NCI-H748 treated with DMSO at 0.1 percent for 48 hours (cell line): Measurements from ENCODE around the gene PARVG.
A peak's percentile ranks its signal among the peaks of the same experiment; 100 is the strongest.

Experiments used
- DNase-seq: peaks from one replicate; lab custom pipeline; 2025; lab: John Stamatoyannopoulos, UW

The PARVG gene

GRCh38 chr22:44181033-44181911, 547 bp downstream of the PARVG start:
- DNase-seq: no peak

- DNase-seq: no peak
These were observed 1.3 kb downstream of the PARVG start for GRCh38 chr22:44181912-44182587.

- DNase-seq: no peak
These were observed 2.0 kb downstream of the PARVG start for GRCh38 chr22:44182588-44183286.

- no peak for DNase-seq
These were observed 2.5 kb downstream of the PARVG start for GRCh38 chr22:44183287-44183588.

- DNase-seq: no peak
These were observed 3.3 kb downstream of the PARVG start for GRCh38 chr22:44184006-44184405.

- DNase-seq: no peak
These were observed 4.8 kb downstream of the PARVG start for GRCh38 chr22:44185237-44186120.

GRCh38 chr22:44186121-44186510, 5.4 kb downstream of the PARVG start:
- no peak for DNase-seq

- DNase-seq: no peak
These were observed 6.0 kb downstream of the PARVG start for GRCh38 chr22:44186737-44187136.

GRCh38 chr22:44187652-44188230, 7.0 kb downstream of the PARVG start:
- DNase-seq: no peak

- no peak for DNase-seq
These were observed 7.6 kb downstream of the PARVG start for GRCh38 chr22:44188316-44188715.

- no peak for DNase-seq
These were observed 8.4 kb downstream of the PARVG start for GRCh38 chr22:44188986-44189630.

GRCh38 chr22:44190381-44190976, 9.8 kb downstream of the PARVG start:
- no peak for DNase-seq

- no peak for DNase-seq
These were observed 10.3 kb downstream of the PARVG start for GRCh38 chr22:44191036-44191454.

GRCh38 chr22:44192098-44192815, 11.5 kb downstream of the PARVG start:
- peak; percentile 1 for DNase-seq

- DNase-seq: no peak
These were observed 12.2 kb downstream of the PARVG start for GRCh38 chr22:44192816-44193534.

- no peak for DNase-seq
These were observed 12.8 kb downstream of the PARVG start for GRCh38 chr22:44193535-44193891.

- DNase-seq: no peak
These were observed 13.8 kb downstream of the PARVG start for GRCh38 chr22:44194569-44194968.

- no peak for DNase-seq
These were observed 14.6 kb downstream of the PARVG start for GRCh38 chr22:44195189-44195871.

GRCh38 chr22:44196241-44196640, 15.5 kb downstream of the PARVG start:
- no peak for DNase-seq
